BJ (cell line): ENCODE results near the gene ZNF20. TPM values are rescaled to one million over a fixed set of nuclear protein-coding genes. Genes with fewer than 3 reads are reported as not detected.

Experiments used
- CTCF ChIA-PET: fragments of 350-600 bp; formaldehyde crosslinking; extraction: SDS; loops from one replicate; lab custom pipeline; 2021; ENCODE audit warnings: antibody characterized with exemption, inconsistent platforms; lab: Yijun Ruan, JAX
- POLR2A ChIA-PET: fragments of 300-600 bp; sonication (Branson Sonifier 250); formaldehyde crosslinking; extraction: SDS; loops from one replicate; lab custom pipeline; 2021; ENCODE audit warnings: antibody characterized with exemption; lab: Charles Lee
- DNase-seq: peaks from one replicate; pipeline ENCODE4 v3.0.0-alpha.2; 2011; ENCODE audit warnings: low read depth
- H3K27me3 ChIP-seq: 2 replicates; pipeline ENCODE4 v1.6.0; 2011; ENCODE audit warnings: low read length; ENCODE audit not compliant: control insufficient read depth, insufficient read depth
- H3K36me3 ChIP-seq: 2 replicates; pipeline ENCODE4 v1.5.1; 2011; ENCODE audit warnings: low read length; ENCODE audit not compliant: control insufficient read depth, insufficient read depth
- H3K4me3 ChIP-seq: 2 replicates; pipeline ENCODE4 v1.5.1; 2011; ENCODE audit warnings: low read depth, mild to moderate bottlenecking, control low read depth, low read length
- polyA plus RNA-seq: library from polyadenylated mRNA; depleted of rRNA; stranded (reverse); fragments of >200 nt; gene quantifications from 2 replicates; pipeline ENCODE4 v1.2.3, GENCODE V29; 2011
- TF ChIP-seq, protein P1 (sequence below): IDR thresholded peaks from 2 replicates; pipeline ENCODE4 v1.5.1; 2011; ENCODE audit warnings: low read depth, mild to moderate bottlenecking, control low read depth, inconsistent platforms, low read length, moderate library complexity; ENCODE audit not compliant: insufficient read depth

ZNF20 gene
- polyA plus RNA-seq, 1 experiment, result 2.1 TPM

DNA sequence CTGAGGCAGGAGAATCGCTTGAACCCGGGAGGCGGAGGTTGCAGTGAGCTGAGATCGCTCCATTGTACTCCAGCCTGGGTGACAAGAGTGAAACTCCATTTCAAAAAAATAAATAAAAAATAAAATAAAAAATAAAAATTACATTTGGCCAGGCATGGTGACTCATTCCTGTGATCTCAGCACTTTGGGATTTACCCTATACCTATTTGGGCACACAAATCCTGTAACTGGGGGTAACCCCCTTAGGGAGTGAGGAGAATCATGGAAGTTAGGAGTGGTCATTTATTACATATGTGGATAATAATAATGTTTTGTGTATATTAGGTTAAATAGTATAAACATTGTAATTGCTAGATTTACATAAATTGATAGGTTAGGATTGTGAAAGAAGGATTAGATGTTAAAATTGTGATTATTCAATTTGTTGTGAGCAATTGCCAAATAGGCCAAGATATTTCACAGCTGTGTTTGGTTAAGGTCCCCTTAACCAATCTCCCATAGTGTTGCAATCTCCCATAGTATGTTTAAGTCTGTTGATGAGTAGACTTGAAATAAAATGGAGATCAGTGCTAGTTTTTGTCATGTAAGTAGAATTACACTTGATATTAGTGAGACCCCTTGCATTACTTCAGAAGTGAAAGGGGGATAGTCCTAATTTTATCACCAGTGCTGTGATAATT lies 44.9 kb downstream of the ZNF20 start:
- no peaks in the 10 kb centered on the region for H3K27me3 ChIP-seq
- no peak for DNase-seq
- CTCF ChIA-PET, result interaction anchor here (0.6 to 1.3 kb wide), 4 partner anchors 27 to 170 kb away, joined by 3 read pairs; partner anchors contain the start of gene ZNF700
- H3K36me3 ChIP-seq, result no peaks in the 10 kb centered on the region; the same call in 1 of the 2 replicates
- POLR2A ChIA-PET, result no interaction called here
- TF ChIP-seq, protein P1, sequence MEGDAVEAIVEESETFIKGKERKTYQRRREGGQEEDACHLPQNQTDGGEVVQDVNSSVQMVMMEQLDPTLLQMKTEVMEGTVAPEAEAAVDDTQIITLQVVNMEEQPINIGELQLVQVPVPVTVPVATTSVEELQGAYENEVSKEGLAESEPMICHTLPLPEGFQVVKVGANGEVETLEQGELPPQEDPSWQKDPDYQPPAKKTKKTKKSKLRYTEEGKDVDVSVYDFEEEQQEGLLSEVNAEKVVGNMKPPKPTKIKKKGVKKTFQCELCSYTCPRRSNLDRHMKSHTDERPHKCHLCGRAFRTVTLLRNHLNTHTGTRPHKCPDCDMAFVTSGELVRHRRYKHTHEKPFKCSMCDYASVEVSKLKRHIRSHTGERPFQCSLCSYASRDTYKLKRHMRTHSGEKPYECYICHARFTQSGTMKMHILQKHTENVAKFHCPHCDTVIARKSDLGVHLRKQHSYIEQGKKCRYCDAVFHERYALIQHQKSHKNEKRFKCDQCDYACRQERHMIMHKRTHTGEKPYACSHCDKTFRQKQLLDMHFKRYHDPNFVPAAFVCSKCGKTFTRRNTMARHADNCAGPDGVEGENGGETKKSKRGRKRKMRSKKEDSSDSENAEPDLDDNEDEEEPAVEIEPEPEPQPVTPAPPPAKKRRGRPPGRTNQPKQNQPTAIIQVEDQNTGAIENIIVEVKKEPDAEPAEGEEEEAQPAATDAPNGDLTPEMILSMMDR, result no peak
- no peak overlapping the region for H3K4me3 ChIP-seq

DNA sequence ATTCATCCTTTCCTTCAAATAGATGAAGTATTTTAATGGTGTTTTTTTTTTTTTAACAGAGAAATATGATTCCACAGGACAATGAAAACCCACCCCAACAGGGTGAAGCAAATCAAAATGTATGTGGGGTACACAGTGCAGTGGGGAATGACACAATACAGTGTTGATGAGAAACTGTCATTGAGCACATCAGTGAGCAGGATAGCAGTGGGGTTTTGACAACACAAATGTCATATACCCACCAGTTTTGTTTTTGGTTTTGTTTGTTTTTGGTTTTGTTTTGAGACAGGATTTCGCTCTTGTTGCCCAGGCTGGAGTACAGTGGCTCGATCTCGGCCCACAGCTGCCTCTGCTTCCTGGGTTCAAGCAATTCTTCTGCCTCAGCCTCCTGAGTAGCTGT lies 46.4 kb downstream of the ZNF20 start:
- Histone ChIP-seq H3K36me3 (no peaks in the 10 kb centered on the region; the same call in 1 of the 2 replicates), H3K4me3 (no peak overlapping the region), H3K27me3 (no peaks in the 10 kb centered on the region)
- TF ChIP-seq, protein P1, result no peak
- POLR2A ChIA-PET, result no interaction called here
- DNase-seq, result no peak
- CTCF ChIA-PET, result interaction anchor here (0.6 to 2.2 kb wide), 2 partner anchors 47 to 170 kb away, joined by 3 to 11 read pairs; partner anchors contain the start of gene ZNF20

DNA sequence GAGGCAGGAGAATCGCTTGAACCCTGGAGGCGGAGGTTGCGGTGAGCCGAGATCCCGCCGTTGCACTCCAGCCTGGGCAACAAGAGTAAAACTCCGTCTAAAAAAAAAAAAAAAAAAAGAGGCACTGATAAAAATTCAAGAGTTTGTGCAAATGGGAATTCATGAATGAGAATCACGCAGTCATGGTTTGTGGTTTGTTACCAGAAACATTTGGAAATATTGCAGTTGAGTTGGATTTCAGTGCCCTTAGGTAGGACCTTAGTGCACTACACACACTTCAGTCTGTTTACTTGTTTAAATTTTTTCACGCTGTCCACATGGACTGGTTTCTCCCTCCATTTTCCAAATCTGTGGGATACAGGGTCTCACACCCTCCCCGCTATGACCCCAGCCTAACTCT lies 47.2 kb downstream of the ZNF20 start:
- Histone ChIP-seq H3K36me3 (no peaks in the 10 kb centered on the region), H3K4me3 (peak overlapping the region; percentile 64), H3K27me3 (no peaks in the 10 kb centered on the region)
- no peak for DNase-seq
- POLR2A ChIA-PET, result no interaction called here
- CTCF ChIA-PET, result interaction anchor here (1.9 to 2.8 kb wide), 3 partner anchors 33 to 169 kb away, joined by 5 to 14 read pairs (median 11); partner anchors contain the start of gene ZNF20
- TF ChIP-seq, protein P1, result no peak

DNA sequence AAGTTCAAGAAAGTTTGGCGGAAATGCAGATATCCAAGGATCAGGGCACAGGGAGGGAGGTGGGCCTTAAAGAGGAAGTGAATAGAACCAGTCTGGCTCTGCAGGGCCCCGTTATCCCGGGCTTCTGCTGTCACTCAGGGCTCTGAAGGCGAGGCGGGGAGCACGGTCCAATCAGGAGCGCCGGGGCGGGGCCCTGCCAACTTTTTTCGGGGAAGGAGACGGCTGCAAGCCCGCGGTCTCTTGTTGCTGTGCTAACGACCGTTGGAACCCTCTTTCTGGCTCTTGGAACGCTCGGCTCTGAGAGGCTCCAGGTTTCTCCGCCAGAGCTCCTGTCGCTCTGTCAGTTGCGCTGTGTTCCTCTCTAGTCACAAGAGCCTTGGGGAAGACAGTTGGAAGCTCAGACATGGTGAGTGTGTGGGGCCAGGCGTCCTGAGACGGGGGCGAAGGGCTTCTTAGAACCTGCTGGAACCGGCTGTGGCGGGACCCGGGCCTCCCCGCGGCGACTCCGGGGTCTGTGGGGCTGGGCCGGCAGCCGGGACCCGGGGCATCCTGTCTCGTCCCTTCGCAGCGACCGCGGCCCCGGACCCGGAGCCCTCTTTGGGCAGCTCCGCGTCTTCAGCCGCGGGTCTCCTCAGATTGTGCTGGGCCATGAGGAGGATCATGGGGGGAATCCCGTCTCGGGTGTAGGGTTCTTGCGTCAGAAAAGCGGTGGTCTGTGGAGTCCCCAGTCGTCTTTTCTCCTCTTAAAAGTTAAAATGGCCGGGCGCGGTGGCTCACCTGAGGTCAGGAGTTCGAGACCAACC lies 47.9 kb downstream of the ZNF20 start:
- peak; percentile 47 for DNase-seq
- TF ChIP-seq, protein P1, result no peak
- POLR2A ChIA-PET, result no interaction called here
- H3K4me3 ChIP-seq, result peak overlapping the region; percentile 64
- CTCF ChIA-PET, result interaction anchor here (0.5 to 2.8 kb wide), 6 partner anchors 10 to 169 kb away, joined by 3 to 14 read pairs (median 5); partner anchors contain the start of gene ZNF20
- H3K27me3 ChIP-seq, result no peaks in the 10 kb centered on the region
- H3K36me3 ChIP-seq, result no peaks in the 10 kb centered on the region

DNA sequence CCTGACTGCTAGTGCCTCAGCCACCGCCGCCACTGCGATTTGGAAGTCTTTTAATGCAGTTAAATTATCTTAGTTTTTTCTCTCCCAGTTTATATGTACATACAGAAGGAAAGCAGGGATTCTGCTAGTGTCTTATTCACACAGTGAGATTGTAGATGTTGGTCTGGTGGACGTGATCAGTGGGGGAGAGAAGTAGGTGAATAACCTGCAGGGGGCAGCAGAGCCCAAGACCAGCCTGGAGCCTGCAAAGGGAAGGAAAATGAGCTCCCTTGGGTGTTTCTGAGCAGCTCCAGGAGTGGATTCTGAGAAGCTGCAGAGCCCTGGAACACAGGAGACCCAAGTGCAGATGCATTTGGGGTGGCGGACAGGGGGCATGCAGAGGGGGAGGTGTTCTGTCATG lies 49.3 kb downstream of the ZNF20 start:
- no peaks in the 10 kb centered on the region for H3K27me3 ChIP-seq
- no peaks in the 10 kb centered on the region for H3K36me3 ChIP-seq
- CTCF ChIA-PET, result interaction anchor here (0.5 to 2.8 kb wide), 19 partner anchors 9 to 877 kb away, joined by 3 to 35 read pairs (median 3); partner anchors contain the start of genes ZNF20, ZNF44 and ZNF442
- no peak for DNase-seq
- no peak overlapping the region for H3K4me3 ChIP-seq
- TF ChIP-seq, protein P1, result peak; percentile 59
- POLR2A ChIA-PET, result interaction anchor here (0.6 kb wide), 1 partner anchor 1629 kb away, joined by 34 read pairs; no protein-coding TSS in a partner anchor
